ENCODE data around the gene MCCD1. TPM values are rescaled to one million over a fixed set of nuclear protein-coding genes. Genes with fewer than 3 reads are reported as not detected.

MCCD1 gene
- total and polyA plus RNA-seq, 2 experiments from 2014 or later = not detected

DNA sequence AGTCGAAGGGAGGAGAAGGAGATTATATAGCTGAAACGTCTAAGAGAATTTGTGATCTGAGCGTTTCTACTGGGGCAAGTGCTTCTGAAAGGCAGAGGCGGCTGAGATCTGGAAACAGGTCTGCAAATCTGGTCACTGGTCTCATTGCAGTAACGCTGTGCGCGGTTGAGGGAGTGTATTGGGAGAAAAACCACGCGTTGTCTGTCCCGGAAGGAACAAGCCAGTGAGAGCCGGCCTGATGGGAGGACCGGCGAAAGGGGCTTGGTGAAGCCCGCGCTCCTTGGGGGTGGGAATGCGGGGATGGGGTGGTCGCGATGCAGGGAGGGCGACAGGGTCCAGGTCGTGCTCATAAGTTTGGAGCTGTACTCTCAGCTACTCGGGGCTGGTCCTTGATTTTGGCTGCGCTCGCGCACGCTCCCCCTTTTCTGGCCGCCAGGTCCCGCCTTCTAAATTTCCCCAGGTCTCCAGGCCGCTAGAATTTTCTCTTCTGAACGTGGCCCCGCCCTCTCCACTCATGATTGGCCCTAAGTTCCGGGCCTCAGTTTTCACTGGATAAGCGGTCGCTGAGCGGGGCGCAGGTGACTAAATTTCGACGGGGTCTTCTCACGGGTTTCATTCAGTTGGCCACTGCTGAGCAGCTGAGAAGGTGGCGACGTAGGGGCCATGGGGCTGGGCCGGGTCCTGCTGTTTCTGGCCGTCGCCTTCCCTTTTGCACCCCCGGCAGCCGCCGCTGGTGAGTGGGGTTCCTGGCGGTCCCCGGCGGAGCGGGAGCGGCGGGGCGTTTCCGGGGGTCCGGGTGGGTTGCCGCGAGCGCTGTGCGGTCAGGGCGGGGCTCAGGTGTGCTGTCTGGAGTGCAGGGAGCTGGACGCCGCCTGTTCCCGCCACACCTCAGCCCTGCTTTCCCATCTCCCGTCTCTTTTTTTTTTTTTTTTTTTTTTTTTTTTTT lies 31.0 kb upstream of the MCCD1 start, which contains the start of gene MICB:
Gene MICB, plus strand, starts transcription at position 615 of the 946 bp plus-strand sequence. Its CDS starts 49 bp downstream, at position 664.
- H3K27me3 ChIP-seq (ENCODE audit: insufficient read depth) = peaks cover 38% of the 10 kb centered on the region
- H3K4me1 ChIP-seq (ENCODE audit: insufficient read depth) = peaks cover 22% of the 10 kb centered on the region
- DNase-seq (ENCODE audit: low spot score) (peak; percentile 99), ATAC-seq (peak; percentile 63)
- TF ChIP-seq JUNB (IDR thresholded peaks at IDR 0.05; ENCODE audit: unreplicated experiment) (no peak), EZH2 (IDR thresholded peaks at IDR 0.05; ENCODE audit: low read depth, unreplicated experiment) (no peak), POLR2AphosphoS5 (IDR thresholded peaks at IDR 0.05; ENCODE audit: low read depth) (peak; percentile 85)
- TF ChIP-seq, protein P1, sequence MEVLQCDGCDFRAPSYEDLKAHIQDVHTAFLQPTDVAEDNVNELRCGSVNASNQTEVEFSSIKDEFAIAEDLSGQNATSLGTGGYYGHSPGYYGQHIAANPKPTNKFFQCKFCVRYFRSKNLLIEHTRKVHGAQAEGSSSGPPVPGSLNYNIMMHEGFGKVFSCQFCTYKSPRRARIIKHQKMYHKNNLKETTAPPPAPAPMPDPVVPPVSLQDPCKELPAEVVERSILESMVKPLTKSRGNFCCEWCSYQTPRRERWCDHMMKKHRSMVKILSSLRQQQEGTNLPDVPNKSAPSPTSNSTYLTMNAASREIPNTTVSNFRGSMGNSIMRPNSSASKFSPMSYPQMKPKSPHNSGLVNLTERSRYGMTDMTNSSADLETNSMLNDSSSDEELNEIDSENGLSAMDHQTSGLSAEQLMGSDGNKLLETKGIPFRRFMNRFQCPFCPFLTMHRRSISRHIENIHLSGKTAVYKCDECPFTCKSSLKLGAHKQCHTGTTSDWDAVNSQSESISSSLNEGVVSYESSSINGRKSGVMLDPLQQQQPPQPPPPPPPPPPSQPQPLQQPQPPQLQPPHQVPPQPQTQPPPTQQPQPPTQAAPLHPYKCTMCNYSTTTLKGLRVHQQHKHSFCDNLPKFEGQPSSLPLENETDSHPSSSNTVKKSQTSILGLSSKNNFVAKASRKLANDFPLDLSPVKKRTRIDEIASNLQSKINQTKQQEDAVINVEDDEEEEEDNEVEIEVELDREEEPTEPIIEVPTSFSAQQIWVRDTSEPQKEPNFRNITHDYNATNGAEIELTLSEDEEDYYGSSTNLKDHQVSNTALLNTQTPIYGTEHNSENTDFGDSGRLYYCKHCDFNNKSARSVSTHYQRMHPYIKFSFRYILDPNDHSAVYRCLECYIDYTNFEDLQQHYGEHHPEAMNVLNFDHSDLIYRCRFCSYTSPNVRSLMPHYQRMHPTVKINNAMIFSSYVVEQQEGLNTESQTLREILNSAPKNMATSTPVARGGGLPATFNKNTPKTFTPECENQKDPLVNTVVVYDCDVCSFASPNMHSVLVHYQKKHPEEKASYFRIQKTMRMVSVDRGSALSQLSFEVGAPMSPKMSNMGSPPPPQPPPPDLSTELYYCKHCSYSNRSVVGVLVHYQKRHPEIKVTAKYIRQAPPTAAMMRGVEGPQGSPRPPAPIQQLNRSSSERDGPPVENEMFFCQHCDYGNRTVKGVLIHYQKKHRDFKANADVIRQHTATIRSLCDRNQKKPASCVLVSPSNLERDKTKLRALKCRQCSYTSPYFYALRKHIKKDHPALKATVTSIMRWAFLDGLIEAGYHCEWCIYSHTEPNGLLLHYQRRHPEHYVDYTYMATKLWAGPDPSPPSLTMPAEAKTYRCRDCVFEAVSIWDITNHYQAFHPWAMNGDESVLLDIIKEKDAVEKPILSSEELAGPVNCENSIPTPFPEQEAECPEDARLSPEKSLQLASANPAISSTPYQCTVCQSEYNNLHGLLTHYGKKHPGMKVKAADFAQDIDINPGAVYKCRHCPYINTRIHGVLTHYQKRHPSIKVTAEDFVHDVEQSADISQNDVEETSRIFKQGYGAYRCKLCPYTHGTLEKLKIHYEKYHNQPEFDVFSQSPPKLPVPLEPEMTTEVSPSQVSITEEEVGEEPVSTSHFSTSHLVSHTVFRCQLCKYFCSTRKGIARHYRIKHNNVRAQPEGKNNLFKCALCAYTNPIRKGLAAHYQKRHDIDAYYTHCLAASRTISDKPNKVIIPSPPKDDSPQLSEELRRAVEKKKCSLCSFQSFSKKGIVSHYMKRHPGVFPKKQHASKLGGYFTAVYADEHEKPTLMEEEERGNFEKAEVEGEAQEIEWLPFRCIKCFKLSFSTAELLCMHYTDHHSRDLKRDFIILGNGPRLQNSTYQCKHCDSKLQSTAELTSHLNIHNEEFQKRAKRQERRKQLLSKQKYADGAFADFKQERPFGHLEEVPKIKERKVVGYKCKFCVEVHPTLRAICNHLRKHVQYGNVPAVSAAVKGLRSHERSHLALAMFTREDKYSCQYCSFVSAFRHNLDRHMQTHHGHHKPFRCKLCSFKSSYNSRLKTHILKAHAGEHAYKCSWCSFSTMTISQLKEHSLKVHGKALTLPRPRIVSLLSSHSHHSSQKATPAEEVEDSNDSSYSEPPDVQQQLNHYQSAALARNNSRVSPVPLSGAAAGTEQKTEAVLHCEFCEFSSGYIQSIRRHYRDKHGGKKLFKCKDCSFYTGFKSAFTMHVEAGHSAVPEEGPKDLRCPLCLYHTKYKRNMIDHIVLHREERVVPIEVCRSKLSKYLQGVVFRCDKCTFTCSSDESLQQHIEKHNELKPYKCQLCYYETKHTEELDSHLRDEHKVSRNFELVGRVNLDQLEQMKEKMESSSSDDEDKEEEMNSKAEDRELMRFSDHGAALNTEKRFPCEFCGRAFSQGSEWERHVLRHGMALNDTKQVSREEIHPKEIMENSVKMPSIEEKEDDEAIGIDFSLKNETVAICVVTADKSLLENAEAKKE (CRISPR knock-in tag; IDR thresholded peaks at IDR 0.05) = no peak
- TF ChIP-seq, protein P2, sequence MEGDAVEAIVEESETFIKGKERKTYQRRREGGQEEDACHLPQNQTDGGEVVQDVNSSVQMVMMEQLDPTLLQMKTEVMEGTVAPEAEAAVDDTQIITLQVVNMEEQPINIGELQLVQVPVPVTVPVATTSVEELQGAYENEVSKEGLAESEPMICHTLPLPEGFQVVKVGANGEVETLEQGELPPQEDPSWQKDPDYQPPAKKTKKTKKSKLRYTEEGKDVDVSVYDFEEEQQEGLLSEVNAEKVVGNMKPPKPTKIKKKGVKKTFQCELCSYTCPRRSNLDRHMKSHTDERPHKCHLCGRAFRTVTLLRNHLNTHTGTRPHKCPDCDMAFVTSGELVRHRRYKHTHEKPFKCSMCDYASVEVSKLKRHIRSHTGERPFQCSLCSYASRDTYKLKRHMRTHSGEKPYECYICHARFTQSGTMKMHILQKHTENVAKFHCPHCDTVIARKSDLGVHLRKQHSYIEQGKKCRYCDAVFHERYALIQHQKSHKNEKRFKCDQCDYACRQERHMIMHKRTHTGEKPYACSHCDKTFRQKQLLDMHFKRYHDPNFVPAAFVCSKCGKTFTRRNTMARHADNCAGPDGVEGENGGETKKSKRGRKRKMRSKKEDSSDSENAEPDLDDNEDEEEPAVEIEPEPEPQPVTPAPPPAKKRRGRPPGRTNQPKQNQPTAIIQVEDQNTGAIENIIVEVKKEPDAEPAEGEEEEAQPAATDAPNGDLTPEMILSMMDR (conservative IDR thresholded peaks at IDR 0.05; ENCODE audit: low read depth in 2 of 2) = no peak
- H3K4me3 Mint-ChIP-seq = peak within 1 kb of the TSS; percentile 91
- H3K27ac ChIP-seq (ENCODE audit: low read depth) = no peak within 1 kb of the TSS
- peaks cover 42% of the 10 kb centered on the region for H3K4me1 Mint-ChIP-seq
- H3K79me2 ChIP-seq (replicated peaks; ENCODE audit: insufficient read depth) = peaks cover 24% of the 10 kb centered on the region
- H3K27ac Mint-ChIP-seq = peak within 1 kb of the TSS; percentile 74
- H3K4me2 ChIP-seq = peak within 1 kb of the TSS; percentile 79
- peak within 1 kb of the TSS; percentile 80 for H3K4me3 ChIP-seq
- H2AFZ ChIP-seq = peak within 1 kb of the TSS; percentile 44; the same call in 1 of the 2 replicates
- H3K36me3 Mint-ChIP-seq (ENCODE audit: low read depth) = no peaks in the 10 kb centered on the region
- peaks cover 30% of the 10 kb centered on the region for H3K27me3 Mint-ChIP-seq (ENCODE audit: insufficient read depth, low read depth, poor library complexity)
- H3K9me3 Mint-ChIP-seq = no peaks in the 10 kb centered on the region; the same call in 2 of the 3 replicates
- H4K20me1 ChIP-seq (replicated peaks; ENCODE audit: insufficient read depth) = peaks cover 8% of the 10 kb centered on the region
- no peaks in the 10 kb centered on the region for H3K36me3 ChIP-seq (ENCODE audit: insufficient read depth)
- H3K9me2 ChIP-seq (ENCODE audit: insufficient read depth) = no peaks in the 10 kb centered on the region
- H3F3A ChIP-seq (replicated peaks; ENCODE audit: low read depth) = no peaks in the 10 kb centered on the region

Measured in GM23338 (cell line).